Gastroesophageal sphincter (tissue), 4 donors: ENCODE results near the gene ZNF592. TPM values are rescaled to one million over a fixed set of nuclear protein-coding genes. Genes with fewer than 3 reads are reported as not detected.

ENCODE experiments used
- small RNA-seq, 4 donors: library from RNA; depleted of rRNA; stranded (forward); fragments of <200 nt; gene quantifications; one replicate each; pipeline ENCODE3, GENCODE V24; 2016
- total RNA-seq, 4 donors: library from RNA; depleted of rRNA; stranded (reverse); fragments of >200 nt; gene quantifications; one replicate each; pipeline ENCODE4 v1.1.0, GENCODE V29; 2016

The ZNF592 gene
- total RNA-seq, 4 donors from 2014 or later: 15.7 to 26.0 (median 19.1) TPM

Small RNA genes within 50 kb of the gene (small RNA-seq; reads per million reads assigned to genes)
- 0 reads per million in 4 donors for gene RF00402

Other genes with a start within 250 kb of the ZNF592 start
- gene ZSCAN2, start 147.6 kb upstream of the ZNF592 start, total RNA-seq: 10 to 100 TPM in 1 of 4 donors, 1 to 10 TPM in 3; 3.5 to 13.8 (median 7.1) TPM
- 10 to 100 TPM; 12.6 to 43.3 (median 20.2) TPM for gene WDR73, start 94.3 kb upstream of the ZNF592 start, total RNA-seq
- gene NMB, start 90.4 kb upstream of the ZNF592 start, total RNA-seq: 1 to 10 TPM; 2.1 to 4.6 (median 3.9) TPM
- 100 to 1,000 TPM in 2 of 4 donors, 10 to 100 TPM in 2; 63.3 to 139 (median 99.4) TPM for gene SEC11A, start 32.5 kb upstream of the ZNF592 start, total RNA-seq
- gene ALPK3, start 68.8 kb downstream of the ZNF592 start, total RNA-seq: 10 to 100 TPM; 19.1 to 34.4 (median 26.5) TPM
- gene SLC28A1, start 136.1 kb downstream of the ZNF592 start, total RNA-seq: not detected
- 10 to 100 TPM; 34.6 to 73.2 (median 56.2) TPM for gene PDE8A, start 233.3 kb downstream of the ZNF592 start, total RNA-seq